SK-N-SH treated with all-trans-retinoic acid at 6 μM for 48 hours (cell line): ENCODE results near the gene ATP1B1.
A peak's percentile ranks its signal among the peaks of the same experiment; 100 is the strongest.
"Not testable (repeated sequence)": the region's sequence is repeated elsewhere in the genome, so short reads cannot be mapped to it uniquely, and the experiment has no call there.

ENCODE experiments used
- ATAC-seq: fragments of 200-7000 bp; cut with Tn5 transposase; 3 replicates; pipeline ENCODE4 v1.9.1; 2020; ENCODE audit warnings: mild to moderate bottlenecking, moderate library complexity
- BACH2 ChIP-seq: fragments of 250-450 bp; sonication (Bioruptor Pico); IDR thresholded peaks from 2 replicates; pipeline ENCODE4 v1.9.0; 2021; ENCODE audit warnings: mild to moderate bottlenecking, borderline replicate concordance
- ESRRG ChIP-seq: fragments of 250-450 bp; sonication (Bioruptor Pico); IDR thresholded peaks from 2 replicates; pipeline ENCODE4 v1.6.1; 2021; ENCODE audit warnings: mild to moderate bottlenecking
- ISL1 ChIP-seq: fragments of 250-450 bp; sonication (Bioruptor Pico); IDR thresholded peaks from 2 replicates; pipeline ENCODE4 v2.1.2; 2022; ENCODE audit warnings: mild to moderate bottlenecking, moderate library complexity
- OSR1 ChIP-seq: fragments of 250-450 bp; sonication (Bioruptor Pico); IDR thresholded peaks from 2 replicates; pipeline ENCODE4 v1.8.0; 2022; ENCODE audit warnings: moderate library complexity, mild to moderate bottlenecking, inconsistent platforms
- PPARA ChIP-seq: fragments of 250-450 bp; sonication (Bioruptor Pico); IDR thresholded peaks from 2 replicates; pipeline ENCODE4 v1.5.0; 2020; ENCODE audit warnings: mild to moderate bottlenecking, borderline replicate concordance
- RARB ChIP-seq: fragments of 250-450 bp; sonication (Bioruptor Pico); IDR thresholded peaks from 2 replicates; pipeline ENCODE4 v1.8.0; 2021; ENCODE audit warnings: mild to moderate bottlenecking, moderate library complexity
- SNAI2 ChIP-seq: fragments of 250-450 bp; sonication (Bioruptor Pico); IDR thresholded peaks from 2 replicates; pipeline ENCODE4 v1.5.0; 2020; ENCODE audit warnings: mild to moderate bottlenecking, moderate library complexity
- TCF4 ChIP-seq: fragments of 250-450 bp; sonication (Bioruptor Pico); IDR thresholded peaks from 2 replicates; pipeline ENCODE4 v1.8.0; 2021; ENCODE audit warnings: mild to moderate bottlenecking, moderate library complexity, borderline replicate concordance
- TOX ChIP-seq: fragments of 250-450 bp; sonication (Bioruptor Pico); IDR thresholded peaks from 2 replicates; pipeline ENCODE4 v1.8.0; 2021; ENCODE audit warnings: mild to moderate bottlenecking, moderate library complexity, borderline replicate concordance
- ZC3H10 ChIP-seq: fragments of 250-450 bp; sonication (Bioruptor Pico); IDR thresholded peaks from 2 replicates; pipeline ENCODE4 v1.5.1; 2021; ENCODE audit warnings: mild to moderate bottlenecking, moderate library complexity
- ZFP3 ChIP-seq: fragments of 250-450 bp; sonication (Bioruptor Pico); IDR thresholded peaks from 2 replicates; pipeline ENCODE4 v1.5.0; 2020; ENCODE audit warnings: mild to moderate bottlenecking, moderate library complexity
- ZFP30 ChIP-seq: fragments of 450-650 bp; formaldehyde crosslinking; IDR thresholded peaks from 2 replicates; pipeline ENCODE4 v1.5.0; 2022; ENCODE audit warnings: mild to moderate bottlenecking, moderate library complexity
- ZNF565 ChIP-seq: fragments of 450-650 bp; formaldehyde crosslinking; conservative IDR thresholded peaks from 2 replicates; pipeline ENCODE4 v1.5.0; 2020; ENCODE audit warnings: low read depth, mild to moderate bottlenecking, moderate library complexity
- ZNF8 ChIP-seq: fragments of 450-650 bp; formaldehyde crosslinking; IDR thresholded peaks from 2 replicates; pipeline ENCODE4 v1.5.0; 2020; ENCODE audit warnings: mild to moderate bottlenecking, moderate library complexity
- TF ChIP-seq, protein P1 (sequence below): fragments of 250-450 bp; sonication (Bioruptor Pico); IDR thresholded peaks from 2 replicates; pipeline ENCODE4 v1.8.0; 2021; ENCODE audit warnings: low read depth, mild to moderate bottlenecking, moderate library complexity, borderline replicate concordance
- TF ChIP-seq, protein P2 (sequence below): fragments of 250-450 bp; sonication (Bioruptor Pico); IDR thresholded peaks from 2 replicates; pipeline ENCODE4 v1.5.0; 2020; ENCODE audit warnings: mild to moderate bottlenecking, moderate library complexity
- TF ChIP-seq, protein P3 (sequence below): fragments of 250-450 bp; sonication (Bioruptor Pico); IDR thresholded peaks from 2 replicates; pipeline ENCODE4 v1.5.1; 2020; ENCODE audit warnings: low read depth, mild to moderate bottlenecking, moderate library complexity
- TF ChIP-seq, protein P4 (sequence below): fragments of 250-450 bp; sonication (Bioruptor Pico); IDR thresholded peaks from 2 replicates; pipeline ENCODE4 v1.8.0; 2020; ENCODE audit warnings: mild to moderate bottlenecking, moderate library complexity, borderline replicate concordance

The ATP1B1 gene

DNA sequence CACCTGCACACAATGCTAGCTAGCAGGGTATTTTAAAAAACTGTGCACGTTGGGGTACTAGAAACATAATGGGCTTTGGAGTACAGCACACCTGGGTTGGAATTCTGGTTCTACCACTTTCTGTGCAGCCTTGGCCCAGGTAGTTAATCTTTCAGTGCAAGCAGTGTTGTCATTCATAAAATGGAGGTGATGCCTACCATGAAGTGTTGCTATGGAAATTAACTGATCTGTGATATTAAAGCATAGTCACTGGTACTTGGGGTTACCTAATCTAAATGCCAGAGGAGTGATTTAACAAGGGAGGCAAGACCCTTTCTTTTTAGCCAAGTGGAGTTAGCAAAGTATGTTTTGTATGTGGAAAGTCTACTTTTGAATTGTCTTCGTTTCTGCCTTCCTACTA, 18.0 kb downstream of the ATP1B1 start (continued):
- TF ChIP-seq ZNF565: no peak

DNA sequence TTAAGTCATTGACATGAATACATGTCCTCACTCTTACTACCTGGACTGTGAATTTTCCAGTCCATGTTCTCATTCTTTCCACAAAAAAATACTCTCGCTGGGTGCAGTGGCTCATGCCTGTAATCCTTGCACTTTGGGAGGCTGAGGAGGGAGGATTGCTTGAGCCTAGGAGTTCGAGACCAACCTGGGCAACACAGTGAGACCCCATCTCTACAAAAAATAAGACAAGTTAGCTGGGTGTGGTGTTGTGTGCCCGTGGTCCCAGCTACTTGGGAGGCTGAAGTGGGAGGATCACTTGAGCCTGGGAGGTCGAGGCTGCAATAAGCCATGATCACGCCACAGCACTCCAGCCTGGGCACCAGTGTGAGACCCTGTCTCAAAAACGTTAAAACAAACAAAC, 19.1 kb downstream of the ATP1B1 start:
- not testable (repeated sequence) for ATAC-seq

DNA sequence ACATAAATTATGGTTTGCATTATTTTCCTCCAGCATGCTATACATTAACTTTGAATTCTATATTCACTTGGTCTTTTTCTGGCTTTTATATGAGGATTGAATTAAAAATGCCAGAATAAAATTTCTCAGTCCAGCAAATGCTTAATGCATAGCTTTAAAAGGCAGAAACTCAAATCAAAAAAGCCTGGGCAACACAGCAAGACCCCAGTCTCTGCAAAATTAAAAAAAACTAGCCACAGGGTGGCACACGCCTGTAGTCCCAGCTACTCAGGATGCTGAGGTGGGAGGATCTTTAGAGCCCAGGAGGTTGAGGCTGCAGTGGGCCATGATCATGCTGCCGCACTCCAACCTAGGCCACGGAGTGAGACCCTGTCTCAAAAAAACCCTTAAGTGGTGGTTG, 19.8 kb downstream of the ATP1B1 start:
- ATAC-seq: no peak
- TF ChIP-seq PPARA (no peak), ZFP30 (CRISPR knock-in tag) (no peak)
- TF ChIP-seq, protein P1, sequence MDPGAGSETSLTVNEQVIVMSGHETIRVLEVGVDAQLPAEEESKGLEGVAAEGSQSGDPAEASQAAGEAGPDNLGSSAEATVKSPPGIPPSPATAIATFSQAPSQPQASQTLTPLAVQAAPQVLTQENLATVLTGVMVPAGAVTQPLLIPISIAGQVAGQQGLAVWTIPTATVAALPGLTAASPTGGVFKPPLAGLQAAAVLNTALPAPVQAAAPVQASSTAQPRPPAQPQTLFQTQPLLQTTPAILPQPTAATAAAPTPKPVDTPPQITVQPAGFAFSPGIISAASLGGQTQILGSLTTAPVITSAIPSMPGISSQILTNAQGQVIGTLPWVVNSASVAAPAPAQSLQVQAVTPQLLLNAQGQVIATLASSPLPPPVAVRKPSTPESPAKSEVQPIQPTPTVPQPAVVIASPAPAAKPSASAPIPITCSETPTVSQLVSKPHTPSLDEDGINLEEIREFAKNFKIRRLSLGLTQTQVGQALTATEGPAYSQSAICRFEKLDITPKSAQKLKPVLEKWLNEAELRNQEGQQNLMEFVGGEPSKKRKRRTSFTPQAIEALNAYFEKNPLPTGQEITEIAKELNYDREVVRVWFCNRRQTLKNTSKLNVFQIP: no peak

DNA sequence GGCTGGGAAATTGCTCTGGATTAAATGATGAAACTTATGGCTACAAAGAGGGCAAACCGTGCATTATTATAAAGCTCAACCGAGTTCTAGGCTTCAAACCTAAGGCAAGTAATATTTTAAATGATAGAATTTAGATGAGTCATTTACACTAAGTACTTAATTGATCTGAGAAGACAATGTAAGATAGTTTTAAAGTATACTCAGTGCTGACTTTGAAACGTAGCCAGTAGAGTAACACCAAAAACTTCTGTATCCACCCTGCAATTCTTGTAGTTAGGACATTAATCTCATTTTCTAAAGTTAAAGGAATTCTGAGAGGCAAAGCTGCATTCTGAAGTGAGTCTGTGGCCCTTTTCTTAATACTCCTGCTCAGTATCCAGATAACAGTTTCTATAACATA, 20.8 kb downstream of the ATP1B1 start:
- TF ChIP-seq ISL1 (CRISPR knock-in tag) (no peak), OSR1 (CRISPR knock-in tag) (no peak), ZC3H10 (CRISPR knock-in tag) (no peak), SNAI2 (CRISPR knock-in tag) (no peak), ZNF8 (CRISPR knock-in tag) (no peak)
- TF ChIP-seq, all 23 proteins: peak for 0

DNA sequence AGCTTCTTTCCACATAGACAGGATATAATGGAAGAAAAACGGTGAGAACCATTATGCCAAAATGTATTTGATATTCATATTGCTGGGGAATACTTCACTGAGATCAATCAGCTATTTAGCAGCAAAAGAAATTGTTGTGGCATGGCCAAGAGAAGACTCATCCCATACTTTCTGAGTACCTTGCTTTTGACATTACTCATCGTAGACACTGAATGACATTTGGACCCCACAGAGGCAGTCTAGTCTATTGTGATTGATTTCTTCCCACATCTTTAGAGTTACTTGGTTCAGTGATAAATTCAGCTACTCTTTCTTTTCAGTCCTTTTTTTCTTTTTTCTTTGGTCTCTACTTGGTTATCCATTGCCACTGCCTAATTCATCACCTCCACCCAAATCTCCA, 22.1 kb downstream of the ATP1B1 start:
- no peak for ATAC-seq

More for the DNA sequence above, 20.8 kb downstream of the ATP1B1 start:
- no peak for ATAC-seq

DNA sequence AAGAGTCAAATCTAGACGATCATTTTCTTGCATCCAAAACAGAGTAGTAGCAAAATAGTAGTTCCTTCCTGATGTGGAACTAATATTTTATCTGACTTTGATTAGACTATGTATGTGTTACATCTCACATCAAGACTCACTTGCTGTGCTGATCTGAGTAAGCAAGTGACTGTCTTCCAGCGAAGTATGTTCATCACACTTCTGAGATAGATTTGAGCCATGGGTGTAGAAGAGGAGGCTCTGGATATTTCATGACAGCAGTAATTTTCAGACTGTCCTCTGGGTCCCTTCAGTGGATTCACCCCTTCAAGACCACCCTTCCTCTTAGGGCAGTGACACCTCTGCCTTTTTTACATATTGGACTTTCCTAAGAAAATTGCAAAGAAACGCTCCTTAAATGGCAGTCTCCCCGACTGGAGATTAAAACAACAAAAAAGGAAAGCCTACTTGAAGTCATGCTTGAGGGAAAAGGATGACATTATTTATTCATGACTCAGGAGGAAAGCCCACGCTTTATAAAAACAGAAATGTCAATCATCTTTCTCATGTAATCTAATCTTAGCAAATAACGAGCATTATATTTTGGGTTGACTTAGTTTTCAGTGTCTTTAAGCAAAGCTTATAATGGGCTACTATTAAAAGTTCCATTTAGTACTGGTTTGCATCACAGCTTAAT, 22.8 kb downstream of the ATP1B1 start:
- no peak for ATAC-seq
- TF ChIP-seq ZC3H10 (CRISPR knock-in tag): 0 out of 2 replicates have a peak, but pooled peaks have one; percentile 28
- TF ChIP-seq TCF4: no peak

More for the DNA sequence above, 22.1 kb downstream of the ATP1B1 start:
- TF ChIP-seq ISL1 (CRISPR knock-in tag) (no peak), TOX (CRISPR knock-in tag) (no peak), OSR1 (CRISPR knock-in tag) (no peak), ESRRG (CRISPR knock-in tag) (no peak), ZFP3 (CRISPR knock-in tag) (no peak), SNAI2 (CRISPR knock-in tag) (no peak), BACH2 (no peak), RARB (no peak)
- TF ChIP-seq, protein P2, sequence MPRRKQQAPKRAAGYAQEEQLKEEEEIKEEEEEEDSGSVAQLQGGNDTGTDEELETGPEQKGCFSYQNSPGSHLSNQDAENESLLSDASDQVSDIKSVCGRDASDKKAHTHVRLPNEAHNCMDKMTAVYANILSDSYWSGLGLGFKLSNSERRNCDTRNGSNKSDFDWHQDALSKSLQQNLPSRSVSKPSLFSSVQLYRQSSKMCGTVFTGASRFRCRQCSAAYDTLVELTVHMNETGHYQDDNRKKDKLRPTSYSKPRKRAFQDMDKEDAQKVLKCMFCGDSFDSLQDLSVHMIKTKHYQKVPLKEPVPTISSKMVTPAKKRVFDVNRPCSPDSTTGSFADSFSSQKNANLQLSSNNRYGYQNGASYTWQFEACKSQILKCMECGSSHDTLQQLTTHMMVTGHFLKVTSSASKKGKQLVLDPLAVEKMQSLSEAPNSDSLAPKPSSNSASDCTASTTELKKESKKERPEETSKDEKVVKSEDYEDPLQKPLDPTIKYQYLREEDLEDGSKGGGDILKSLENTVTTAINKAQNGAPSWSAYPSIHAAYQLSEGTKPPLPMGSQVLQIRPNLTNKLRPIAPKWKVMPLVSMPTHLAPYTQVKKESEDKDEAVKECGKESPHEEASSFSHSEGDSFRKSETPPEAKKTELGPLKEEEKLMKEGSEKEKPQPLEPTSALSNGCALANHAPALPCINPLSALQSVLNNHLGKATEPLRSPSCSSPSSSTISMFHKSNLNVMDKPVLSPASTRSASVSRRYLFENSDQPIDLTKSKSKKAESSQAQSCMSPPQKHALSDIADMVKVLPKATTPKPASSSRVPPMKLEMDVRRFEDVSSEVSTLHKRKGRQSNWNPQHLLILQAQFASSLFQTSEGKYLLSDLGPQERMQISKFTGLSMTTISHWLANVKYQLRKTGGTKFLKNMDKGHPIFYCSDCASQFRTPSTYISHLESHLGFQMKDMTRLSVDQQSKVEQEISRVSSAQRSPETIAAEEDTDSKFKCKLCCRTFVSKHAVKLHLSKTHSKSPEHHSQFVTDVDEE: no peak

DNA sequence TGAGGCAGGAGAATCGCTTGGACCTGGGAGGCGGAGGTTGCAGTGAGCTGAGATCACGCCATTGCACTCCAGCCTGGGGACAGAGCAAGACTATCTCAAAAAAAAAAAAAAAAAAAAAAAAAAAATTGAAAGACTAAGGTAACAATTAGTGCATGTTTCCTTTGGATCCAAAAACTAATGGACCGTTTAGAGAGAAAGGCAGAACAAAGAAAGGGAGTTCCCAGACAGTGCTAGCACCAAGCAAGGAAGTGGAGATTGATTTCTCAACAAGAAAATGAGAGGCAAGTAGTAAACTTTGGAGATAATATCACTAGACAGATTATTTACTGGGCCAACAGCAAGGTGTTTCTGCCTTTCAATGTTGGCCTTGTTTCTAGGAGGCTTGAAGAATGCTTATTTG, 24.2 kb downstream of the ATP1B1 start:
- no peak for ATAC-seq

More for the DNA sequence above, 24.2 kb downstream of the ATP1B1 start:
- TF ChIP-seq TCF4: no peak
- no peak for TF ChIP-seq ZC3H10 (CRISPR knock-in tag)
- no peak for TF ChIP-seq SNAI2 (CRISPR knock-in tag)
- TF ChIP-seq, protein P3, sequence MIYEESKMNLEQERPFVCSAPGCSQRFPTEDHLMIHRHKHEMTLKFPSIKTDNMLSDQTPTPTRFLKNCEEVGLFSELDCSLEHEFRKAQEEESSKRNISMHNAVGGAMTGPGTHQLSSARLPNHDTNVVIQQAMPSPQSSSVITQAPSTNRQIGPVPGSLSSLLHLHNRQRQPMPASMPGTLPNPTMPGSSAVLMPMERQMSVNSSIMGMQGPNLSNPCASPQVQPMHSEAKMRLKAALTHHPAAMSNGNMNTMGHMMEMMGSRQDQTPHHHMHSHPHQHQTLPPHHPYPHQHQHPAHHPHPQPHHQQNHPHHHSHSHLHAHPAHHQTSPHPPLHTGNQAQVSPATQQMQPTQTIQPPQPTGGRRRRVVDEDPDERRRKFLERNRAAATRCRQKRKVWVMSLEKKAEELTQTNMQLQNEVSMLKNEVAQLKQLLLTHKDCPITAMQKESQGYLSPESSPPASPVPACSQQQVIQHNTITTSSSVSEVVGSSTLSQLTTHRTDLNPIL (CRISPR knock-in tag): no peak
- TF ChIP-seq, protein P4, sequence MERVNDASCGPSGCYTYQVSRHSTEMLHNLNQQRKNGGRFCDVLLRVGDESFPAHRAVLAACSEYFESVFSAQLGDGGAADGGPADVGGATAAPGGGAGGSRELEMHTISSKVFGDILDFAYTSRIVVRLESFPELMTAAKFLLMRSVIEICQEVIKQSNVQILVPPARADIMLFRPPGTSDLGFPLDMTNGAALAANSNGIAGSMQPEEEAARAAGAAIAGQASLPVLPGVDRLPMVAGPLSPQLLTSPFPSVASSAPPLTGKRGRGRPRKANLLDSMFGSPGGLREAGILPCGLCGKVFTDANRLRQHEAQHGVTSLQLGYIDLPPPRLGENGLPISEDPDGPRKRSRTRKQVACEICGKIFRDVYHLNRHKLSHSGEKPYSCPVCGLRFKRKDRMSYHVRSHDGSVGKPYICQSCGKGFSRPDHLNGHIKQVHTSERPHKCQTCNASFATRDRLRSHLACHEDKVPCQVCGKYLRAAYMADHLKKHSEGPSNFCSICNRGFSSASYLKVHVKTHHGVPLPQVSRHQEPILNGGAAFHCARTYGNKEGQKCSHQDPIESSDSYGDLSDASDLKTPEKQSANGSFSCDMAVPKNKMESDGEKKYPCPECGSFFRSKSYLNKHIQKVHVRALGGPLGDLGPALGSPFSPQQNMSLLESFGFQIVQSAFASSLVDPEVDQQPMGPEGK (CRISPR knock-in tag): no peak
